SW480 (cell line): Measurements from ENCODE around the gene SLC30A2.

Experiments used
- DNase-seq: peaks from one replicate; pipeline ENCODE4 v3.0.0-alpha.2; 2016; ENCODE audit warnings: low spot score

SLC30A2 gene

GRCh38 chr1:26038904-26039303 lies 7.0 kb downstream of the SLC30A2 start:
- no peak for DNase-seq

GRCh38 chr1:26038477-26038876 lies 7.4 kb downstream of the SLC30A2 start:
- no peak for DNase-seq

- DNase-seq = no peak
Measured at GRCh38 chr1:26037904-26038303, 8.0 kb downstream of the SLC30A2 start.

- DNase-seq = no peak
Measured at GRCh38 chr1:26036756-26037281, 9.1 kb downstream of the SLC30A2 start.

- DNase-seq = peak; percentile 61
Measured at GRCh38 chr1:26035959-26036755, 9.8 kb downstream of the SLC30A2 start.

- DNase-seq = peak; percentile 92
Measured at GRCh38 chr1:26035203-26035958, 10.5 kb downstream of the SLC30A2 start.

GRCh38 chr1:26034504-26035202 lies 11.3 kb downstream of the SLC30A2 start:
- DNase-seq = no peak

GRCh38 chr1:26032656-26033357 lies 13.1 kb downstream of the SLC30A2 start:
- DNase-seq = no peak

- DNase-seq = no peak
Measured at GRCh38 chr1:26031611-26032220, 14.2 kb downstream of the SLC30A2 start.

- no peak for DNase-seq
Measured at GRCh38 chr1:26031196-26031595, 14.7 kb downstream of the SLC30A2 start.

- DNase-seq = no peak
Measured at GRCh38 chr1:26029864-26030481, 15.9 kb downstream of the SLC30A2 start.

- DNase-seq = no peak
Measured at GRCh38 chr1:26029054-26029863, 16.7 kb downstream of the SLC30A2 start.

- no peak for DNase-seq
Measured at GRCh38 chr1:26028490-26028980, 17.4 kb downstream of the SLC30A2 start.

- DNase-seq = no peak
Measured at GRCh38 chr1:26027716-26028489, 18.0 kb downstream of the SLC30A2 start.

GRCh38 chr1:26025517-26025916 lies 20.4 kb downstream of the SLC30A2 start:
- DNase-seq = no peak

GRCh38 chr1:26025060-26025459 lies 20.9 kb downstream of the SLC30A2 start:
- DNase-seq = no peak

- DNase-seq = no peak
Measured at GRCh38 chr1:26023826-26024225, 22.1 kb downstream of the SLC30A2 start.

- no peak for DNase-seq
Measured at GRCh38 chr1:26023009-26023408, 22.9 kb downstream of the SLC30A2 start.

- DNase-seq = no peak
Measured at GRCh38 chr1:26022404-26022779, 23.5 kb downstream of the SLC30A2 start.
